ENCODE measurements around the gene PKD1L1. TPM values are rescaled to one million over a fixed set of nuclear protein-coding genes. Genes with fewer than 3 reads are reported as not detected.

PKD1L1 gene
- total RNA-seq, 4 donors from 2014 or later: 0.41 to 37.4 (median 17.5) TPM

- H3K9me3 ChIP-seq: no peaks in the 10 kb centered on the region
- peak in 1 of 3 donors; percentile 35 for TF ChIP-seq POLR2AphosphoS5 (IDR thresholded peaks at IDR 0.05)
- TF ChIP-seq POLR2A (IDR thresholded peaks at IDR 0.05): no peak
- intact Hi-C loops (cut with DNase I; ENCODE audit: low total_unique reads): no loop called here
- H3K27me3 ChIP-seq: no peaks in the 10 kb centered on the region
- in situ Hi-C loops (cut with MboI; ENCODE audit: low pct_ligation_motif_present in 1 of 4, low pct_unique_long_range_greater_than_20kb in 1 of 4, low sequenced_read_pairs in 3 of 4): no loop called here
- H3K4me1 ChIP-seq: peaks cover 9 to 16% (median 11%) of the 10 kb centered on the region in 4 donors
- no peak overlapping the region for H3K4me3 ChIP-seq
- peak; percentile 26 for DNase-seq
- H3K27ac ChIP-seq: peak overlapping the region; percentile 23 to 60 (median 52)
- 25 to 36% methylated on average over 2 to 9 of the region's 9 CpGs for WGBS, 2 donors (ENCODE audit: low coverage in 1 of 2)
- H3K36me3 ChIP-seq: no peaks in the 10 kb centered on the region
Measured at GRCh38 chr7:47763063-47763974, 184.9 kb downstream of the PKD1L1 start.

- no peak for DNase-seq
- in situ Hi-C loops (cut with MboI; ENCODE audit: low pct_ligation_motif_present in 1 of 4, low pct_unique_long_range_greater_than_20kb in 1 of 4, low sequenced_read_pairs in 3 of 4) (no loop called here), intact Hi-C loops (cut with DNase I; ENCODE audit: low total_unique reads) (no loop called here)
- Histone ChIP-seq H3K27me3 (no peaks in the 10 kb centered on the region), H3K27ac (peak overlapping the region; percentile 23 to 60 (median 52)), H3K36me3 (no peaks in the 10 kb centered on the region), H3K4me3 (no peak overlapping the region), H3K9me3 (no peaks in the 10 kb centered on the region), H3K4me1 (peaks cover 9 to 16% (median 11%) of the 10 kb centered on the region in 4 donors)
- TF ChIP-seq POLR2AphosphoS5 (IDR thresholded peaks at IDR 0.05): no peak
- TF ChIP-seq EP300 (IDR thresholded peaks at IDR 0.05; ENCODE audit: low read depth): no peak
- no peak for TF ChIP-seq CTCF (IDR thresholded peaks at IDR 0.05)
- TF ChIP-seq POLR2A (IDR thresholded peaks at IDR 0.05): no peak
- 100% methylated on average over 3 of the region's 4 CpGs; no CpG with 5 or more reads in 1 of the 2 donors for WGBS, 2 donors (ENCODE audit: low coverage in 1 of 2)
Measured at GRCh38 chr7:47762746-47763062, 185.6 kb downstream of the PKD1L1 start.

- Histone ChIP-seq H3K4me1 (peaks cover 9 to 16% (median 11%) of the 10 kb centered on the region in 4 donors), H3K27me3 (no peaks in the 10 kb centered on the region), H3K36me3 (no peaks in the 10 kb centered on the region), H3K27ac (no peak overlapping the region), H3K4me3 (no peak overlapping the region), H3K9me3 (no peaks in the 10 kb centered on the region)
- in situ Hi-C loops (cut with MboI; ENCODE audit: low pct_ligation_motif_present in 1 of 4, low pct_unique_long_range_greater_than_20kb in 1 of 4, low sequenced_read_pairs in 3 of 4): no loop called here
- intact Hi-C loops (cut with DNase I; ENCODE audit: low total_unique reads): no loop called here
- TF ChIP-seq POLR2AphosphoS5 (IDR thresholded peaks at IDR 0.05): no peak
- TF ChIP-seq CTCF (IDR thresholded peaks at IDR 0.05): no peak
- TF ChIP-seq EP300 (IDR thresholded peaks at IDR 0.05; ENCODE audit: low read depth): no peak
- TF ChIP-seq POLR2A (IDR thresholded peaks at IDR 0.05): no peak
- no peak for DNase-seq
Measured at GRCh38 chr7:47762207-47762606, 186.1 kb downstream of the PKD1L1 start.

GRCh38 chr7:47759056-47759706, 189.1 kb downstream of the PKD1L1 start:
- peaks cover 9 to 14% (median 11%) of the 10 kb centered on the region in 4 donors for H3K4me1 ChIP-seq
- intact Hi-C loops (cut with DNase I; ENCODE audit: low total_unique reads): no loop called here
- no peak for TF ChIP-seq CTCF (IDR thresholded peaks at IDR 0.05)
- no peak for TF ChIP-seq EP300 (IDR thresholded peaks at IDR 0.05; ENCODE audit: low read depth)
- no peak for TF ChIP-seq POLR2A (IDR thresholded peaks at IDR 0.05)
- no peak for TF ChIP-seq POLR2AphosphoS5 (IDR thresholded peaks at IDR 0.05)
- 82 to 87% methylated on average over 4 of the region's 4 CpGs for whole genome bisulfite sequencing, 2 donors (ENCODE audit: low coverage in 1 of 2)
- H3K36me3 ChIP-seq: no peaks in the 10 kb centered on the region
- H3K27ac ChIP-seq: peak overlapping the region in 1 of 4 donors; percentile 47
- no peak overlapping the region for H3K4me3 ChIP-seq
- no peaks in the 10 kb centered on the region for H3K27me3 ChIP-seq
- in situ Hi-C loops (cut with MboI; ENCODE audit: low pct_ligation_motif_present in 1 of 4, low pct_unique_long_range_greater_than_20kb in 1 of 4, low sequenced_read_pairs in 3 of 4): no loop called here
- H3K9me3 ChIP-seq: no peaks in the 10 kb centered on the region
- DNase-seq: no peak

All from transverse colon (tissue), 4 donors.